Suprapubic skin (tissue), 4 donors: ENCODE data around the gene KLF13. TPM values are rescaled to one million over a fixed set of nuclear protein-coding genes. Genes with fewer than 3 reads are reported as not detected.

Experiments
- DNase-seq, 2 donors: peaks; one replicate each; pipeline ENCODE4 v3.0.0-alpha.2; 2019; ENCODE audit warnings: low spot score in 2 of 2
- H3K27ac ChIP-seq: fragments of 200-600 bp; sonication (generic); one replicate; pipeline ENCODE4 v1.5.1; 2019
- H3K27me3 ChIP-seq: fragments of 200-600 bp; sonication (generic); one replicate; pipeline ENCODE4 v1.5.1; 2019
- H3K36me3 ChIP-seq: fragments of 200-600 bp; sonication (generic); one replicate; pipeline ENCODE4 v1.5.1; 2019
- H3K4me1 ChIP-seq: fragments of 200-600 bp; sonication (generic); one replicate; pipeline ENCODE4 v1.5.1; 2019
- H3K4me3 ChIP-seq: fragments of 200-600 bp; sonication (generic); one replicate; pipeline ENCODE4 v1.5.1; 2019; ENCODE audit warnings: mild to moderate bottlenecking
- H3K9me3 ChIP-seq: fragments of 200-600 bp; sonication (generic); one replicate; pipeline ENCODE4 v1.5.1; 2019
- CTCF ChIP-seq, 2 donors: fragments of 200-600 bp in 1 of 2; fragments of 450-650 bp in 1 of 2; sonication (generic) in 1 of 2; IDR thresholded peaks; one replicate each; pipeline ENCODE4 v1.5.1; 2016 to 2019; ENCODE audit warnings: antibody characterized with exemption in 2 of 2, mild to moderate bottlenecking in 1 of 2, moderate library complexity in 1 of 2
- EP300 ChIP-seq: sonication (generic); formaldehyde crosslinking; IDR thresholded peaks from one replicate; pipeline ENCODE4 v1.6.1; 2017; ENCODE audit warnings: antibody characterized with exemption
- POLR2A ChIP-seq, 2 donors: fragments of 450-650 bp; IDR thresholded peaks; one replicate each; pipeline ENCODE4 v1.6.1; 2017; ENCODE audit warnings: antibody characterized with exemption in 2 of 2, mild to moderate bottlenecking in 2 of 2, moderate library complexity in 2 of 2
- POLR2AphosphoS5 ChIP-seq, 3 donors: sonication (generic); formaldehyde crosslinking; IDR thresholded peaks; one replicate each; pipeline ENCODE4 v1.6.1; 2017; ENCODE audit warnings: antibody characterized with exemption in 3 of 3
- WGBS: methylation state at CpG from one replicate; pipeline ENCODE4 v1.1.5; 2018; 5-methylcytosine and 5-hydroxymethylcytosine counted together
- total RNA-seq, 4 donors: library from RNA; depleted of rRNA; stranded (reverse); fragments of >200 nt; gene quantifications; one replicate each; pipeline ENCODE4 v1.1.0, GENCODE V29; 2016

KLF13 gene
- total RNA-seq, 4 donors from 2014 or later, result 141 to 162 (median 145) TPM

- TF ChIP-seq EP300, result no peak
- TF ChIP-seq CTCF (IDR thresholded peaks at IDR 0.05), result no peak
- TF ChIP-seq POLR2AphosphoS5 (IDR thresholded peaks at IDR 0.05), result no peak
- no peak for TF ChIP-seq POLR2A (IDR thresholded peaks at IDR 0.05)
- Histone ChIP-seq H3K9me3 (no peaks in the 10 kb centered on the region), H3K36me3 (no peaks in the 10 kb centered on the region), H3K27me3 (no peaks in the 10 kb centered on the region), H3K27ac (no peak overlapping the region), H3K4me1 (peaks cover 5% of the 10 kb centered on the region), H3K4me3 (no peak overlapping the region)
- WGBS, result 93% methylated on average over 6 of the region's 18 CpGs
- peak in 1 of 2 donors; percentile 66 for DNase-seq
These were observed 14.7 kb upstream of the KLF13 start for GRCh38 chr15:31311735-31312619.

GRCh38 chr15:31313223-31313622, 13.4 kb upstream of the KLF13 start:
- DNase-seq, result no peak
- H3K4me1 ChIP-seq, result no peaks in the 10 kb centered on the region
- TF ChIP-seq POLR2A (IDR thresholded peaks at IDR 0.05) (no peak), POLR2AphosphoS5 (IDR thresholded peaks at IDR 0.05) (no peak), EP300 (no peak), CTCF (IDR thresholded peaks at IDR 0.05) (no peak)
- no peaks in the 10 kb centered on the region for H3K9me3 ChIP-seq
- H3K36me3 ChIP-seq, result no peaks in the 10 kb centered on the region
- H3K4me3 ChIP-seq, result no peak overlapping the region
- no peaks in the 10 kb centered on the region for H3K27me3 ChIP-seq
- no peak overlapping the region for H3K27ac ChIP-seq

- peak in 1 of 2 donors; percentile 63 for DNase-seq
- TF ChIP-seq EP300, result no peak
- no peak for TF ChIP-seq POLR2AphosphoS5 (IDR thresholded peaks at IDR 0.05)
- no peak for TF ChIP-seq POLR2A (IDR thresholded peaks at IDR 0.05)
- TF ChIP-seq CTCF (IDR thresholded peaks at IDR 0.05), result no peak
- no peak overlapping the region for H3K4me3 ChIP-seq
- H3K4me1 ChIP-seq, result no peaks in the 10 kb centered on the region
- no peaks in the 10 kb centered on the region for H3K27me3 ChIP-seq
- 85% methylated on average over 7 of the region's 12 CpGs for WGBS
- no peak overlapping the region for H3K27ac ChIP-seq
- H3K9me3 ChIP-seq, result no peaks in the 10 kb centered on the region
- no peaks in the 10 kb centered on the region for H3K36me3 ChIP-seq
These were observed 12.3 kb upstream of the KLF13 start for GRCh38 chr15:31314380-31314779.

- Histone ChIP-seq H3K9me3 (no peaks in the 10 kb centered on the region), H3K4me3 (no peak overlapping the region), H3K27me3 (no peaks in the 10 kb centered on the region), H3K4me1 (no peaks in the 10 kb centered on the region), H3K27ac (no peak overlapping the region), H3K36me3 (no peaks in the 10 kb centered on the region)
- TF ChIP-seq POLR2A (IDR thresholded peaks at IDR 0.05) (no peak), CTCF (IDR thresholded peaks at IDR 0.05) (no peak), POLR2AphosphoS5 (IDR thresholded peaks at IDR 0.05) (no peak), EP300 (no peak)
- DNase-seq, result no peak
- no CpG with 5 or more reads among the region's 8 CpGs for WGBS
These were observed 10.4 kb upstream of the KLF13 start for GRCh38 chr15:31316135-31316795.

- H3K4me3 ChIP-seq, result no peak overlapping the region
- no peak for DNase-seq
- no peaks in the 10 kb centered on the region for H3K9me3 ChIP-seq
- H3K36me3 ChIP-seq, result no peaks in the 10 kb centered on the region
- no peaks in the 10 kb centered on the region for H3K27me3 ChIP-seq
- no peaks in the 10 kb centered on the region for H3K4me1 ChIP-seq
- TF ChIP-seq EP300, result no peak
- TF ChIP-seq CTCF (IDR thresholded peaks at IDR 0.05), result no peak
- no peak for TF ChIP-seq POLR2A (IDR thresholded peaks at IDR 0.05)
- no peak for TF ChIP-seq POLR2AphosphoS5 (IDR thresholded peaks at IDR 0.05)
- WGBS, result 90% methylated on average over 3 of the region's 3 CpGs
- no peak overlapping the region for H3K27ac ChIP-seq
These were observed 9.6 kb upstream of the KLF13 start for GRCh38 chr15:31317017-31317416.
